ENCODE results near the gene TMEM43.

The TMEM43 gene

GRCh38 chr3:14159426-14159825, 34.6 kb downstream of the TMEM43 start:
- no peak overlapping the region for H3K4me3 ChIP-seq (ENCODE audit: low read depth, low read length)
- DNase-seq (ENCODE audit: low read depth): no peak
- TF ChIP-seq, protein P1, sequence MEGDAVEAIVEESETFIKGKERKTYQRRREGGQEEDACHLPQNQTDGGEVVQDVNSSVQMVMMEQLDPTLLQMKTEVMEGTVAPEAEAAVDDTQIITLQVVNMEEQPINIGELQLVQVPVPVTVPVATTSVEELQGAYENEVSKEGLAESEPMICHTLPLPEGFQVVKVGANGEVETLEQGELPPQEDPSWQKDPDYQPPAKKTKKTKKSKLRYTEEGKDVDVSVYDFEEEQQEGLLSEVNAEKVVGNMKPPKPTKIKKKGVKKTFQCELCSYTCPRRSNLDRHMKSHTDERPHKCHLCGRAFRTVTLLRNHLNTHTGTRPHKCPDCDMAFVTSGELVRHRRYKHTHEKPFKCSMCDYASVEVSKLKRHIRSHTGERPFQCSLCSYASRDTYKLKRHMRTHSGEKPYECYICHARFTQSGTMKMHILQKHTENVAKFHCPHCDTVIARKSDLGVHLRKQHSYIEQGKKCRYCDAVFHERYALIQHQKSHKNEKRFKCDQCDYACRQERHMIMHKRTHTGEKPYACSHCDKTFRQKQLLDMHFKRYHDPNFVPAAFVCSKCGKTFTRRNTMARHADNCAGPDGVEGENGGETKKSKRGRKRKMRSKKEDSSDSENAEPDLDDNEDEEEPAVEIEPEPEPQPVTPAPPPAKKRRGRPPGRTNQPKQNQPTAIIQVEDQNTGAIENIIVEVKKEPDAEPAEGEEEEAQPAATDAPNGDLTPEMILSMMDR (IDR thresholded peaks at IDR 0.05; ENCODE audit: low read depth, low read length): no peak
- no peak for TF ChIP-seq MYC (IDR thresholded peaks at IDR 0.05; ENCODE audit: low read depth, low read length)
- TF ChIP-seq MAX (IDR thresholded peaks at IDR 0.05; ENCODE audit: low read depth, low read length): no peak
- no peak for TF ChIP-seq POLR2A (IDR thresholded peaks at IDR 0.05; ENCODE audit: extremely low read depth, insufficient read length)

DNA sequence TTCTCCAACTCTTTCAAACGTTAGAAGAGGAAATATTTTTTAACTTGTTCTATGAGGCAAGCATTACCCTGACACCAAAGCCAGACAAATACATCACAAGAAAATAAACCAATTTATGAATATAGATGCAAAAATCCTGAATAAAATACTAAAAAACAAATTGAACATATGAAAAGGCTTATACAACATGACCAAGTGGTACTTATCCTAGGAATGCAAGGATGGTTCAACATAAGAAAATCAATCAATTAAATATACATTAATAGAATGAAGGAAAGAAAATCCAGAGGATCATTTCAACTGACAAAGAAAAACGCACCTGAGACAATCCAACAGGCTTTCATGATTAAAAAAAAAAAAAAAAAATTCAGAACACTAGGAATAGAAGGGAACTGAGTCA, 36.4 kb downstream of the TMEM43 start:
- no peak overlapping the region for H3K4me3 ChIP-seq (ENCODE audit: low read depth, low read length)
- no peak for DNase-seq (ENCODE audit: low read depth)
- TF ChIP-seq POLR2A (IDR thresholded peaks at IDR 0.05; ENCODE audit: extremely low read depth, insufficient read length) (no peak), MYC (IDR thresholded peaks at IDR 0.05; ENCODE audit: low read depth, low read length) (no peak), MAX (IDR thresholded peaks at IDR 0.05; ENCODE audit: low read depth, low read length) (no peak)
- TF ChIP-seq, protein P1 (IDR thresholded peaks at IDR 0.05; ENCODE audit: low read depth, low read length): no peak

- H3K4me3 ChIP-seq (ENCODE audit: low read depth, low read length): no peak overlapping the region
- TF ChIP-seq MAX (IDR thresholded peaks at IDR 0.05; ENCODE audit: low read depth, low read length) (no peak), MYC (IDR thresholded peaks at IDR 0.05; ENCODE audit: low read depth, low read length) (no peak), POLR2A (IDR thresholded peaks at IDR 0.05; ENCODE audit: extremely low read depth, insufficient read length) (no peak)
- TF ChIP-seq, protein P1 (IDR thresholded peaks at IDR 0.05; ENCODE audit: low read depth, low read length): no peak
- DNase-seq (ENCODE audit: low read depth): peak; percentile 42
Observed at GRCh38 chr3:14162178-14162577, 37.3 kb downstream of the TMEM43 start.

GRCh38 chr3:14166877-14167603, 42.2 kb downstream of the TMEM43 start:
- TF ChIP-seq, protein P1 (IDR thresholded peaks at IDR 0.05; ENCODE audit: low read depth, low read length): no peak
- TF ChIP-seq POLR2A (IDR thresholded peaks at IDR 0.05; ENCODE audit: extremely low read depth, insufficient read length): no peak
- TF ChIP-seq MAX (IDR thresholded peaks at IDR 0.05; ENCODE audit: low read depth, low read length): no peak
- TF ChIP-seq MYC (IDR thresholded peaks at IDR 0.05; ENCODE audit: low read depth, low read length): no peak
- H3K4me3 ChIP-seq (ENCODE audit: low read depth, low read length): no peak overlapping the region
- no peak for DNase-seq (ENCODE audit: low read depth)

- TF ChIP-seq POLR2A (IDR thresholded peaks at IDR 0.05; ENCODE audit: extremely low read depth, insufficient read length) (no peak), MYC (IDR thresholded peaks at IDR 0.05; ENCODE audit: low read depth, low read length) (no peak), MAX (IDR thresholded peaks at IDR 0.05; ENCODE audit: low read depth, low read length) (no peak)
- TF ChIP-seq, protein P1 (IDR thresholded peaks at IDR 0.05; ENCODE audit: low read depth, low read length): no peak
- no peak for DNase-seq (ENCODE audit: low read depth)
Observed at GRCh38 chr3:14169435-14169834, 44.6 kb downstream of the TMEM43 start.

More at GRCh38 chr3:14169435-14169834, 44.6 kb downstream of the TMEM43 start:
- no peak overlapping the region for H3K4me3 ChIP-seq (ENCODE audit: low read depth, low read length)

Measured in NB4 (cell line).